Esophagus muscularis mucosa (tissue), 3 donors: ENCODE measurements around the gene PFDN5.

ENCODE experiments used
- POLR2A ChIP-seq: fragments of 450-650 bp; IDR thresholded peaks from one replicate; pipeline ENCODE4 v1.6.1; 2017; ENCODE audit warnings: antibody characterized with exemption, moderate library complexity, mild to moderate bottlenecking, low read depth
- TF ChIP-seq, protein P1 (sequence below), 3 experiments: fragments of 200-600 bp in 2 of 3; fragments of 450-650 bp in 1 of 3; sonication (generic) in 2 of 3; IDR thresholded peaks; one replicate each; pipeline ENCODE4 v1.5.1; 2017 to 2019; ENCODE audit warnings: antibody characterized with exemption in 3 of 3, mild to moderate bottlenecking in 2 of 3, moderate library complexity in 1 of 3

DNA sequence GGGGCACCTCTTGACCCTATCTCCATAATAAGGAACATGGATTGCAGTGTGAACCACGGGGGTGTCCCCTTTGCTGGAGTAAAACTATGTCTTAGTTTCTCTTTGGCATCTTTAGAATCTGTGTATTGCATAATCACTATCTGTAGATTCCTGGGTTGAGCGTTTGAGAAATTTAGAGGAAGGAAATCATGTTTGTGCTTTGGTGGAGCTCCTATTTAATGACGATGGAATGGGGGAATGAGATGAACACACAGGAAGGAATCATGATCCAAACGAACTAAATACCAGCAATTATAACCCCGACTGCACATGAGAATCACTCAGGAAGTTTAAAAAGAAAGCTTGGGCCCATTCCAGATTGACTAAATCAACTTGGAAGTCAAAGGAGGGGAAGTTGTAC is 2.8 kb downstream of the PFDN5 start:
- TF ChIP-seq, protein P1, sequence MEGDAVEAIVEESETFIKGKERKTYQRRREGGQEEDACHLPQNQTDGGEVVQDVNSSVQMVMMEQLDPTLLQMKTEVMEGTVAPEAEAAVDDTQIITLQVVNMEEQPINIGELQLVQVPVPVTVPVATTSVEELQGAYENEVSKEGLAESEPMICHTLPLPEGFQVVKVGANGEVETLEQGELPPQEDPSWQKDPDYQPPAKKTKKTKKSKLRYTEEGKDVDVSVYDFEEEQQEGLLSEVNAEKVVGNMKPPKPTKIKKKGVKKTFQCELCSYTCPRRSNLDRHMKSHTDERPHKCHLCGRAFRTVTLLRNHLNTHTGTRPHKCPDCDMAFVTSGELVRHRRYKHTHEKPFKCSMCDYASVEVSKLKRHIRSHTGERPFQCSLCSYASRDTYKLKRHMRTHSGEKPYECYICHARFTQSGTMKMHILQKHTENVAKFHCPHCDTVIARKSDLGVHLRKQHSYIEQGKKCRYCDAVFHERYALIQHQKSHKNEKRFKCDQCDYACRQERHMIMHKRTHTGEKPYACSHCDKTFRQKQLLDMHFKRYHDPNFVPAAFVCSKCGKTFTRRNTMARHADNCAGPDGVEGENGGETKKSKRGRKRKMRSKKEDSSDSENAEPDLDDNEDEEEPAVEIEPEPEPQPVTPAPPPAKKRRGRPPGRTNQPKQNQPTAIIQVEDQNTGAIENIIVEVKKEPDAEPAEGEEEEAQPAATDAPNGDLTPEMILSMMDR (IDR thresholded peaks at IDR 0.05) = no peak
- no peak for TF ChIP-seq POLR2A
